Fibroblast of villous mesenchyme (primary cell): ENCODE data around the gene GJA3. TPM values are rescaled to one million over a fixed set of nuclear protein-coding genes. Genes with fewer than 3 reads are reported as not detected.
"Not testable (repeated sequence)": the region's sequence is repeated elsewhere in the genome, so short reads cannot be mapped to it uniquely, and the experiment has no call there.

Experiments used
- DNase-seq: peaks from one replicate; pipeline ENCODE4 v3.0.0-alpha.2; 2010; ENCODE audit warnings: low read depth
- H3K4me3 ChIP-seq: 2 replicates; pipeline ENCODE4 v1.5.1; 2011; ENCODE audit warnings: low read depth, mild to moderate bottlenecking, low read length
- CTCF ChIP-seq: IDR thresholded peaks from 2 replicates; pipeline ENCODE4 v1.5.1; 2012; ENCODE audit warnings: low read depth, mild to moderate bottlenecking, low read length; ENCODE audit not compliant: insufficient read depth
- total RNA-seq: library from RNA; depleted of rRNA; stranded (reverse); fragments of >200 nt; gene quantifications from 2 replicates; pipeline ENCODE4 v1.2.3, GENCODE V29; 2012

The GJA3 gene
- total RNA-seq, 1 donor, result 0.43 TPM

DNA sequence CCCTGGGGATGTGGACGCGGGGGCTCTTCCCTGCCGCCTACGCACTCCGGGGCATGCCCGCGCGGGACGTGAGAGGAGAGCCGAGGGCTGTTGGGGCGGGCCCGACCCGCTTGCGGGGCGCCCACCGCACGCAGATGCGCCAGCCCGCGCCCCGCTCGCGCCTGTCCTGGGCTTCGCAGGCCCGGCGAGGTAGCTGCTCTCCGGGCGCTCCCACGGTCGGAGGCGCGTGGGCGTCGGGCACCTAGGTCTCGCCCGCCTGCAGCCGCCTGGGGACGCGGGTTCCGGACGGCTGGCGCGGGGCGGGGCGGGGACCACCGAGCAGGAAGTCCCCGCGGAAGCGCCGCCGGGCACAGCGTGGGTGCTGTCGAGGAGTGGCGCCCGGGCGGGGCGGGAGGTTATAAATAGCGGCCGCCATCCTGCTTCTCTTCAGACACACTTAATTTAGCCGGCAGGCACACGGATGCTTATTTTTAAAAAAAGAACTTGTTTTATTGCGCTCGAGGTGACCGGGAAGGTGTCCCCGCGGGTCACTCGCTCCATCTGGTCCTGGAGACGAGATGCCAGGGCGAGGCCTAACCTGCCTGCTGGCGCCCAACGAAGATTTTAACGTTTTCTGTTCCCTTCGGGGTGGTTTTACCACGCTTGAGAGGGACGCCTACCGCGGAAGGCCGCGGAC lies 561 bp upstream of the GJA3 start:
- no peak for DNase-seq
- peak overlapping the region; percentile 51 for H3K4me3 ChIP-seq
- no peak for TF ChIP-seq CTCF

- H3K4me3 ChIP-seq, result peak overlapping the region; percentile 51
- no peak for TF ChIP-seq CTCF
- DNase-seq, result peak; percentile 47
These were observed 1.1 kb downstream of the GJA3 start for GRCh38 chr13:20159646-20160305.

DNA sequence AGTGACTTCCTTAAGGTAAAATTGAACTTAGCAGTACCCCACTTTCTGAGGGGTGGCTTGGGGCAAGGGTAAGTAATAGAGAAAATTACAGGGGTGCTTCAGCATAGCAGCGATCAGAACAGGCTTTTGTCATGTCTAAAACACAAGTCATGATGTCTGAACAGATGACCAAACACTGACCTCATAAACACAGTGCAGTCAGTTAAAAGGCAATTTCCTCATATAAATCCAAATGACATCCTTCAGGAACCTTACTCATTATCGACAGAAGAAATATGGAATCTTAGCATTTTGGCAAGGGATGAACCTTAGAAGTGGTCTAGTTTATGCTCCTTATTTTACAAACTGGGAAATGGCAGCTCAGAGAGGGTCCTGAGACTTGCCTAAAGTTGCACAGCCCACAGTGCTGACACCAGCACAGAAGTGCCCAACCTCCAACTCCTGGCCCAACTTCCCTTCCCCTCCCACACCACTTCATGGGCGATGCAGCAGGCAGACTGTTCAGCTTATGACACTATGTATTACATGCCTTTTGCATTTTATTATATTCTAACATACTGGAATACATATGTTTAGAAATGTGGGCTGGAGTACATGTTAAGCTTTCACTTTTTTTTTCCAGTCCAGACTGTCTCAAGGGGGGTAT lies 3.6 kb downstream of the GJA3 start:
- no peak for TF ChIP-seq CTCF
- no peak for DNase-seq
- no peak overlapping the region for H3K4me3 ChIP-seq

DNA sequence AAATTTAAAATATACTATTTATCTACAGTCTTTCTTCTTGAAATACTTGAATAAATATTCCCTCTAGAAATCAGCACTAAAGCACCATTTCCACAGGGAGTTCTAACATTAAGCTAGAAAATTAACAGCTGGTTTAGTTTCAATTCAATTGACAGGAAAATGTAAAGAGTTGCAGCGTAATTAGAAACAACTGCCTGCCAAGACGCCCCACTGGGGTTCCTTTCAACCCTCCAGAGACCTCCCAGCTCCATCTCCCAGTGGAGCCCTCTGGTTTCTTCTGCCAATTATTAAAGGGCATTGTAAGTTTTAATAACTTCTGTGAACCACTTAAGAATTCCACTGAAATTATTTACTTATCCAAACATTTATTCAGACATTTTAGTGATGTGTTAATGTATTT lies 4.2 kb downstream of the GJA3 start:
- H3K4me3 ChIP-seq, result no peak overlapping the region
- TF ChIP-seq CTCF, result no peak
- no peak for DNase-seq

DNA sequence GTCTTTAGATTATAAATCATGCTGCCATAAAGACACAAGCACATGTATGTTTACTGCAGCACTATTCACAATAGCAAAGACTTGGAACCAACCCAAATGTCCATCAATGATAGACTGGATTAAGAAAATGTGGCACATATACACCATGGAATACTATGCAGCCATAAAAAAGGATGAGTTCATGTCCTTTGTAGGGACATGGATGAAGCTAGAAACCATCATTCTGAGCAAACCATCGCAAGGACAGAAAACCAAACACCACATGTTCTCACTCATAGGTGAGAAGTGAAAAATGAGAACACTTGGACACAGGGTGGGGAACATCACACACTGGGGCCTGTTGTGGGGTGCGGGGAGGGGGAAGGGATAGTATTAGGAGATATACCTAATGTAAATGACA lies 7.6 kb downstream of the GJA3 start:
- not testable (repeated sequence) for DNase-seq, H3K4me3 ChIP-seq

DNA sequence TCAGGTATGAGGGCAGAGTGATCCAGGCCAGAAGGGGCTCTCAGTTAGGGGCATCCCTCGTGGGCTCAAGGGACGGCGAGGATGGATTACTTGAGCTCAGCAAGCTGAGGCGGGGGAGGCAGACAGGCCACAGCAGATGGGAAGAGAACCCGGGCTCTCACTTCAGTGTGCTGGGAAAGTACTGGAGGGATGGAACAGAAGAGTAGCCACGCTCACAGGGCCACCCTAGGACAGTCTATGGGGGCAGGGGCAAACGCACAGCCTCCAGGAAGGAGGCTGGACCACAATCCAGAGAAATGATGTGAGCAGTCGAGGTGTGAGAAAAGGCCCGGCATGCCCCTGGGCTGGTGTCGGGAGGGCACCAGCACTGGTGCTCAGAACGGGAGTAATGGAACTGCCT lies 9.2 kb downstream of the GJA3 start:
- DNase-seq, result no peak
- TF ChIP-seq CTCF, result no peak
- H3K4me3 ChIP-seq, result no peak overlapping the region

- DNase-seq, result no peak
- TF ChIP-seq CTCF, result no peak
- no peak overlapping the region for H3K4me3 ChIP-seq
These were observed 9.8 kb downstream of the GJA3 start for GRCh38 chr13:20151016-20151415.
